Central memory CD8-positive, alpha-beta T cell (primary cell): ENCODE data around the gene CHKB.

Source experiments
- ATAC-seq: fragments of 150-1000 bp; cut with Tn5 transposase; replicated peaks from 2 replicates; pipeline ENCODE4 v1.10.0; 2022; ENCODE audit warnings: mild to moderate bottlenecking, moderate FRiP score, moderate number of reproducible peaks; ENCODE audit not compliant: poor library complexity, severe bottlenecking; ENCODE audit errors: extremely low read depth
- DNase-seq, 2 donors: peaks; one replicate each; pipeline ENCODE4 v3.0.0; 2021; ENCODE audit warnings: low spot score in 2 of 2
- H3K27ac Mint-ChIP-seq: one replicate; pipeline ENCODE4 v1.8.0; 2022; ENCODE audit warnings: low read depth, mild to moderate bottlenecking, moderate library complexity, mixed read lengths
- H3K27me3 Mint-ChIP-seq: one replicate; pipeline ENCODE4 v1.8.0; 2022; ENCODE audit warnings: mixed read lengths
- H3K36me3 Mint-ChIP-seq: one replicate; pipeline ENCODE4 v1.8.0; 2022; ENCODE audit warnings: mild to moderate bottlenecking, moderate library complexity, mixed read lengths; ENCODE audit not compliant: insufficient read depth
- H3K4me1 Mint-ChIP-seq: one replicate; pipeline ENCODE4 v1.8.0; 2022; ENCODE audit warnings: mixed read lengths
- H3K4me3 Mint-ChIP-seq: one replicate; pipeline ENCODE4 v1.8.0; 2022; ENCODE audit warnings: mild to moderate bottlenecking, moderate library complexity, mixed read lengths
- H3K9me3 Mint-ChIP-seq: one replicate; pipeline ENCODE4 v1.8.0; 2022; ENCODE audit warnings: mixed read lengths

The CHKB gene, protein sequence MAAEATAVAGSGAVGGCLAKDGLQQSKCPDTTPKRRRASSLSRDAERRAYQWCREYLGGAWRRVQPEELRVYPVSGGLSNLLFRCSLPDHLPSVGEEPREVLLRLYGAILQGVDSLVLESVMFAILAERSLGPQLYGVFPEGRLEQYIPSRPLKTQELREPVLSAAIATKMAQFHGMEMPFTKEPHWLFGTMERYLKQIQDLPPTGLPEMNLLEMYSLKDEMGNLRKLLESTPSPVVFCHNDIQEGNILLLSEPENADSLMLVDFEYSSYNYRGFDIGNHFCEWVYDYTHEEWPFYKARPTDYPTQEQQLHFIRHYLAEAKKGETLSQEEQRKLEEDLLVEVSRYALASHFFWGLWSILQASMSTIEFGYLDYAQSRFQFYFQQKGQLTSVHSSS

DNA sequence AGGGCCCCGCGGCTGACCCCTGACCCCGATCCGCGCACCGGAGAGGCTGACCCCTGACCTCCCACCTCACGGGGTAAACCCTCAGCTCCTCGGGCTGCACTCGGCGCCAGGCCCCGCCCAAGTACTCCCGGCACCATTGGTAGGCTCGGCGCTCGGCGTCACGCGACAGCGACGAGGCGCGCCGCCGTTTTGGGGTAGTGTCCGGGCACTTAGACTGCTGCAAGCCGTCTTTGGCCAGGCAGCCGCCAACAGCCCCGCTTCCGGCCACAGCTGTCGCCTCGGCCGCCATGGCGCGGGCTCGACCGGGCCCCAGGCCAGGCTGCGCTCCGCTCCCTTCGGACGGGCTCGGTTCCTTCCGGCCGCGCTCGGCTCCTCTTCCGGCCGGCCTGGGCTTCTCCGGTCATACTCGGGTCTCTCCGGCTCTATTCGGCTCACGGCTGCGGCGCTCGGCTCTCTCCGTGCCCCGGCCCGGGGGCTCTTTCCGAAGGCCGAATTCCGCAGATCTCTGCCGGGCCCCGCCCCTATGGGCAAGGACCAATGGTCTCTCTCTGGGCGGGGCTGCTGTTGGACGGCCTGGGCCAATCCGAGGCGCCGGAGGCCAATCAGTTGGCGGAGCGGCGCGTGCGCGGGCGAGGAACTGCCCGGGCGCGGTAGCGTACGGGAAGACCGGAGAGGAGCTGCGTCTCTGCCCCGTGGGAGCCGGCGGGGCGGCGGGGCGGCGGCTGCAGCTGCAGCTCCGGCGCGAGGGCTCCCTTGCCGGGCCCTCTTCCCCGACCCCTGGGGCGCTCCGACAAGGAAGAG is at the start of gene CHKB:
Gene CHKB, minus strand, starts transcription at position 357 of the 801 bp plus-strand sequence. Its CDS starts 68 bp downstream, at position 289.
- peak; percentile 90 for ATAC-seq
- peak within 1 kb of the TSS; percentile 90 for H3K4me3 Mint-ChIP-seq
- peaks cover 12% of the 10 kb centered on the region for H3K36me3 Mint-ChIP-seq
- H3K27ac Mint-ChIP-seq: peak within 1 kb of the TSS; percentile 99
- peak; percentile 95 to 98 for DNase-seq
- peaks cover 14% of the 10 kb centered on the region for H3K4me1 Mint-ChIP-seq
- no peaks in the 10 kb centered on the region for H3K27me3 Mint-ChIP-seq
- no peaks in the 10 kb centered on the region for H3K9me3 Mint-ChIP-seq

DNA sequence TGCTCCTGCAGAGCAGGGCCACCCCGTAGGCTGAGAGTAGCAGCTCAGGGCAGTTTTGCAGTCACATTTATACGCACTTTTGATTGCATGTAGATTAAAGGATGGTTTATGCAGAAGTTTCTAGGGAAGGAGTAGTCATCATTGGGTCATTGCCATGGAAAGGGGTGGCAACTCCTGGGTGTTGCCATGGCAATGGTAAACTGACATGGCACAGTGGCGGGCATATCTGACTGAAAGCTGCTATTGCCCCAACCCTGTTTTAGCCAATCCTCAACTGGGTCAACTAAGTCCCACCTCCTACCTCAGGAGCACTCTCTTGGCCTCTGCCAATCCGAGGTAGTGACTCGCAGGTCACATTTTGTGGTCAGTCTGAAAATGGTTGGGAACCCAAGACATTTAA is 47.7 kb upstream of the CHKB start:
- Mint-ChIP-seq H3K27ac (no peak overlapping the region), H3K4me1 (peaks cover 20% of the 10 kb centered on the region), H3K27me3 (no peaks in the 10 kb centered on the region)

DNA sequence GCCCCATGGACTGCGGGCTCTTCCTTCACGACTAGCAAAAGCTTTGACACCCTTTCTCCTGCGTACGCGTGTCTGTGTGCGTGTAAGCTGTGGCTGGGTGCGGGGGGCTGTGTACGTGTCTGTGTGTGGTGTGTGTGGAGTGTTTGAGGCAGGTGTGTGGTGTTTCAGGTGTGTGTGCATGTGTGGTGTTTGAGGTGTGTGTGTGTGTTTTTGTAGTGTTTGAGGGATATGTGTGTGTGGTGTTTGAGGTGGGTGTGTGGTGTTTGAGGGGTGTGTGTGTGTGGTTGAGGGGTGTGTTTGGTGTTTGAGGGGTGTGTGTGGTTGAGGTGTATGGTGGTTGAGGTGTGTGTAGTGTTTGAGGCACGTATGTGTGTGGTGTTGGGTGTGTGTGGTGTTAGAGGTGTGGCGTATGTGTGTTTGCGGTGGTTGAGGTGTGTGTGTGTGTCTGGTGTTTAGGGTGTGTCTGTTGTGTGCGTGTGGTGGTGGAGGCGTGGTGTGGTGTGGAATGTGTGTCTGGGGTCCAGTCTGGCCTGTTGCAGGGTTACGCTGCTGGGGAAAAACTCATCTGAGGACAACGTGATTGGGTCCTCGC is 46.0 kb upstream of the CHKB start:
- H3K4me3 Mint-ChIP-seq: peak overlapping the region; percentile 74
- H3K9me3 Mint-ChIP-seq: no peaks in the 10 kb centered on the region
- peaks cover 20% of the 10 kb centered on the region for H3K4me1 Mint-ChIP-seq
- H3K27ac Mint-ChIP-seq: peak overlapping the region; percentile 82
- H3K27me3 Mint-ChIP-seq: no peaks in the 10 kb centered on the region
- DNase-seq (peak in 1 of 2 donors; percentile 11), ATAC-seq (peak; percentile 38)
- peaks cover 14% of the 10 kb centered on the region for H3K36me3 Mint-ChIP-seq

More for the DNA sequence above, 47.7 kb upstream of the CHKB start:
- ATAC-seq (no peak), DNase-seq (no peak)
- no peak overlapping the region for H3K4me3 Mint-ChIP-seq
- peaks cover 12% of the 10 kb centered on the region for H3K36me3 Mint-ChIP-seq
- H3K9me3 Mint-ChIP-seq: no peaks in the 10 kb centered on the region

DNA sequence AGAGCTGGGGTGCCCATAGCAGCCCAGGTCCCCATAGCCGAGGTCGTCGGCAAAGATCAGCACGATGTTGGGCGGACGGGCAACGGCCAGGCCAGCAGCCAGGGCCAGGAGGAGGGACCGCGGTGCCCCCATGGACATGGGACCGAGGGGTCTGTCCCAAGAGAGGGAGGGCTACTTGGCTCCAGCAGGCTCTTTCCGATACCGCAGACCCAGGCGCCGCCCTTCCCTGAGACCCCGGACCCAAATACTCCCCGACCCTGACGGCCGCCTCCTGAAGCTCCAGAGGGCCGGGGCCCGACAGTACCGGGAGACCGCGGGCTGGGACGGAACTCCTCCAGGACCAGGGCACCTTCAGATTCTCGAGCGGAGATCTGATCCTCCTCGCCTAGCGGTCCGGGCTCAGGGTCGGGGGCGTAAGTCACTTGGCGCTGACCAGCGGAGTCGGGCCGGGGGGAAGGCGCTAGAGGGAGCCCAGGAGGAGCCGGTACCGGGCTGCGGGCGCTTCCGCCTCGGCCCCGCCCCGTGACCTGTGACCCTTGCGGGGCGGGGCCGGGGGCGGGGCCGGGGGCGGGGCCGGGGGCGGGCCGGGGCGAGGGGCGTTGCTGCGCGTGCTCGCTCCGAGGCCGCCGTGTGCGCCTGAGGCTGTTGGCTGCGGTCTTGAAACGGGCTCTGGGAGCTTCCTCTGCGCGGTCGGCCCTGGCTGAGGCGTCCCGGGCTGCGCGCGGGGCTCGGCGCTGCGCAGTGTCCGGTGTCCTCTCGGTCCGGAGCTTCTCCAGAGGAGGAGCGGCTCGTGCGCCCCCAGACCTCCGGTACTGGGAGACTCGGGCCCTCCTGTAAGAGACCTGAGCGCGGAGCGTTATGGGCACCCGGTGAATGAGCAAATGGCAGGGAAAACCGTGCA is 45.2 kb upstream of the CHKB start, which contains the start of gene ARSA:
Gene ARSA, minus strand, starts transcription at position 511 of the 901 bp plus-strand sequence. Its CDS starts 373 bp downstream, at position 138.
- no peaks in the 10 kb centered on the region for H3K27me3 Mint-ChIP-seq

DNA sequence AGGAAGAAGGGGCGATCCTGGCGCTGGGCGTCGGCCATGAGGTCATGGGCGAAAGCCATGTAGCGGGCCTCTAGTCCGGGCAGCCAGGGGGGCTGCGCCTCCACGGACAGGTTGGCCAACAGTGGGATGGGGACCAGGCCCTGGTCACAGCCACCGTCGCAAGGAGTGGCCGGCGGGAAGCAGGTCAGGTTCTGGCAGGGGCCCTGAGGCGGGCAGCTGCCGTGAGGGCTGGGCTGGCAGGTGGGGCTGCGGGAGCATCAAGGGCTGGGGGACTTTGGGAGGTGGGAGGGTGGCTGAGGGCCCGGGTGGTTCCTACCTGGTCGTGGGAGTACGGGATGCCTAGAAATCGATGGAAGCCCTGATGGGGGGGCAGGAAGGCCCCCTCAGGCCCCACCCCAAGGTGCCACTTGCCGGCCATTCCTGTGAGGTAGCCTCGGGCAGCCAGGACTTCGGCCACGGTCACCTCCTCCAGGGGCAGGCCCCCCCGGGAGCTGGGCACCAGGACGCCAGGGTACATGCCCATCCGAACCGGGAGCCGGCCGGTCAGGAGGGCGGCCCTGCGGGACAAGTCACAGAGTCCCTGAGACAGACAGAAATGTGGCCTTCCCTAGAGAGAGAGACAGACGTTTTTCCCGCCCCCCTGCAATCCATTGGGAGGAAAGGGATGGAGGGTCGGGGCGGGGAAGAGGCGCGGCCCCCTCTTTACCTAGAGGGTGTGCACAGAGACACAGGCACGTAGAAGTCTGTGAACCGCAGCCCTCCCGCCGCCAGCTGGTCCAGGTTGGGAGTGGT is 44.4 kb upstream of the CHKB start:
- no peaks in the 10 kb centered on the region for H3K9me3 Mint-ChIP-seq
- ATAC-seq (no peak), DNase-seq (no peak)
- peaks cover 14% of the 10 kb centered on the region for H3K36me3 Mint-ChIP-seq
- no peaks in the 10 kb centered on the region for H3K27me3 Mint-ChIP-seq
- peak overlapping the region; percentile 74 for H3K4me3 Mint-ChIP-seq
- peaks cover 30% of the 10 kb centered on the region for H3K4me1 Mint-ChIP-seq
- H3K27ac Mint-ChIP-seq: peak overlapping the region; percentile 82

More for the DNA sequence above, 45.2 kb upstream of the CHKB start, which contains the start of gene ARSA:
- Mint-ChIP-seq H3K27ac (peak within 1 kb of the TSS; percentile 82), H3K36me3 (peaks cover 14% of the 10 kb centered on the region), H3K4me3 (peak within 1 kb of the TSS; percentile 74), H3K9me3 (no peaks in the 10 kb centered on the region), H3K4me1 (peaks cover 22% of the 10 kb centered on the region)
- ATAC-seq (peak; percentile 87), DNase-seq (peak; percentile 53 to 66)

DNA sequence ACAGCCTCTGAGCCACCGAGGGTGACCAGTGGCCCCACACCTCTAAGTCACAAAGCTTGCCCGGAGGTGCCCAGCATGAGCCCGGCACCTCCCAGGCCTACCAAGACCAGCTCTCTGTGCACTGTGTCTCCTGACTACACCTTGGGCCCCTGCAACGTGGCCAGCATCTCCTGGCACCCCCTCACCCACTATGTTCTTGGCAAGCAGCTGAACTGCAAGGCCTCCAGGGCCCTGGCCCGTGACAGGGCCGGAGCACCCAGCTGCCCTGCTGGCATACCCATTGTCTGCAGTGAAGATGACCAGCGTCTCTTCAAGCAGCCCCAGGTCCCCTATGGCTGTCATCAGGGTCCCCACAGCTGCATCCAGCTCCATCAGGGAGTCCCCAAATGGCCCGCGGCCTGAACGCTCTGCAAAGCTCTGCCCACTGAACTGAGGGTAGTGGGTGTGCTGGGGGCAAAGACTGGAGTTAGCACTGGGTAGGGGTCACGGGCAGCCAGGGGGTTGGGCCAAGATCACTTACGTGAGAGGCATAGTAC is 43.7 kb upstream of the CHKB start:
- Mint-ChIP-seq H3K27ac (peak overlapping the region; percentile 70), H3K27me3 (no peaks in the 10 kb centered on the region), H3K4me3 (peak overlapping the region; percentile 74), H3K36me3 (peaks cover 14% of the 10 kb centered on the region), H3K9me3 (no peaks in the 10 kb centered on the region), H3K4me1 (peaks cover 37% of the 10 kb centered on the region)
- ATAC-seq (no peak), DNase-seq (no peak)

DNA sequence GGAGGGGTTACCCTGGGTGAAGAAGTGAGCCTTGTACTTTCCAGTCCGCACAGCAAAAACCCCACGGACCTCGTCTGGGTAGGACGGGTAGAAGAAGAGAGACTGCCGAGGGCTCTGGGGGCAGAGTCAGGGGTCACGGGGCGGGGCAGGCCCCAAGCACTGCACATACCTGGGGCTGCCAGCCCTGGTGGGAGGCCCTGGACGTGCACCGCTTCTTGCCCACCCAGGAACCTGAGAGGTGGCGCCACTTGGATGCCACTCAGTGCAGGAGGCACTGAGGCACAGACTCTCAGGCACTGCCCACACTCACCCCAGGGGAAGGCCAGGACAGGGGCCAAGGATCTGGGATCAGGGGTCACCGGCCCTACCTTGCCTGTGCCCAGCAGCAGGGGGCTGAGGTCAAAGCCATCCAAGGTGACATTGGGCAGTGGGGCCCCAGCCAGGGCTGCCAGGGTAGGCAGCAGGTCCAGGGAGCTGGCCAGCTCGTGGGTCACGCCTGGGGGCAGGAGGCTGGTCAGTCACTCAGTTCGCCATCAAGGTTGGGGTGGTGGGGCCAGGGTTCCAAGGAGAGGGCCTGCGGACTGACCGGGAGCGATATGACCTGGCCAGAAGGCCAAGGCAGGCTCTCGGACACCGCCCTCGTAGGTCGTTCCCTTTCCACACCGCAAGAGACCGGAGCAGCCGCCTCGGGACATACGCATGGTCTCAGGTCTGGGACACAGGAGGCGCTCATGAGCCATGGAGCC is 43.1 kb upstream of the CHKB start:
- ATAC-seq (no peak), DNase-seq (peak in 1 of 2 donors; percentile 9)
- peaks cover 44% of the 10 kb centered on the region for H3K4me1 Mint-ChIP-seq
- H3K4me3 Mint-ChIP-seq: peak overlapping the region; percentile 19
- H3K36me3 Mint-ChIP-seq: peaks cover 17% of the 10 kb centered on the region
- H3K27me3 Mint-ChIP-seq: no peaks in the 10 kb centered on the region
- H3K9me3 Mint-ChIP-seq: no peaks in the 10 kb centered on the region
- H3K27ac Mint-ChIP-seq: no peak overlapping the region

DNA sequence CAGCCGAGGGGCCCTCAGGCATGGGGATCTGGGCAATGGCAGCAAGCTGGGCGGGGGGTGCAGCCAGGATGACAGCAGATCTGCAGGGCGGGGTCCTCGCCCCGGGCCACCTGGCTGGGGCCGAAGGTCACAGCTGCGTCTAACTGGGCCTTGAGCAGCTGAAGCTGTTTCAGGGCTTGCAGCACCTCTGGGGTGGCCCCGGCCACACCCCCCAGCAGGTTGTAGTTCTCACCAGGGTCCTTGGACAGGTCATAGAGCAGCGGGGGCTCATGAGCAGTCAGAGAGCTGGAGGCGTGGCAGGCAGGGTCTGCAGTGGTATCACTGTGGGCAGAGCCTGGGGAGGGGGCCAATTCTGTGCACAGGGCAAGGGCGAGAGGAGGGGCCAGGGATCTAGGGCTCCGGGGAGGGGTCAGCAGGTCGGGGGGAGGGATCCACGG is 42.5 kb upstream of the CHKB start:
- H3K4me3 Mint-ChIP-seq: peak overlapping the region; percentile 19
- H3K9me3 Mint-ChIP-seq: no peaks in the 10 kb centered on the region
- no peak overlapping the region for H3K27ac Mint-ChIP-seq
- H3K4me1 Mint-ChIP-seq: peaks cover 49% of the 10 kb centered on the region
- DNase-seq: peak in 1 of 2 donors; percentile 9
- ATAC-seq: no peak
- H3K36me3 Mint-ChIP-seq: peaks cover 16% of the 10 kb centered on the region
- no peaks in the 10 kb centered on the region for H3K27me3 Mint-ChIP-seq

DNA sequence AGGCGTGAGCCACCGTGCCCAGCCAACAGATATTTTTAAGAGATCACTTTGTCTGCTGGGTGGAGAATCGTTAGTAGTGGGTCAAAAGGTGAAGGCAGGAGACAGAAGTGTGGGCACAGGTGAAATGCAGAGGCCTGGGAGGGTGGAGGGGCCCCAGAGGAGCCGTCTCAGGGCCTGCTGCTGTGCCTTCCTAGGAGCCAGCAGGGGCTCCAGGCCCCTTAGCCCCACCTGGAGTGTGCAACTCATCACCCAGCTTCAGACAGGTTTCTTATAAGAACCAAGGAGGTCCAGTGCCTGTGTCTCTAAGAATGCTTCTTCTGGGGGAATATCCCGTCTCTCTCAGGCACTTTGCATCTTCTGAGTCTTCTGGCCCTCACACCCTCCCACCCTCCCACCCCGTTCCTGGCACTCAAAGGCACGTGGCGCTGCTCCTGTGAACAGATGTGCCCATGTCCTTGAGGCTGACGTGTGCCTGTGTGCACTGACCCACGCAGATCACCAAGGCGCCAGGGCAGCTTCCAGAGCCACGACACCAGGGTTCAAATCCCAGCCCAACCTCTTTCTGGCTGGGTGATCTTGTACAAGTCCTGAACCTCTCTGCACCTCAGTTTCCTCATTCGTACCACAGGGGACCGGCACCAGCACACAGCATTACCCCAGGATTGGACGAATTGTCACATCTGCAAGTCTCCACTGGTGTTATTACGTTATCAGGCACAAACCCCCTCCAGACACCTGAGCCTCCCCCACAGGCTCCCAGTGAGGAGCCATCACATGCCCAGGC is 41.9 kb upstream of the CHKB start:
- no peaks in the 10 kb centered on the region for H3K9me3 Mint-ChIP-seq
- H3K27ac Mint-ChIP-seq: no peak overlapping the region
- ATAC-seq (no peak), DNase-seq (peak in 1 of 2 donors; percentile 8)
- no peaks in the 10 kb centered on the region for H3K27me3 Mint-ChIP-seq
- peaks cover 15% of the 10 kb centered on the region for H3K36me3 Mint-ChIP-seq
- H3K4me1 Mint-ChIP-seq: peaks cover 45% of the 10 kb centered on the region
- H3K4me3 Mint-ChIP-seq: peak overlapping the region; percentile 19

DNA sequence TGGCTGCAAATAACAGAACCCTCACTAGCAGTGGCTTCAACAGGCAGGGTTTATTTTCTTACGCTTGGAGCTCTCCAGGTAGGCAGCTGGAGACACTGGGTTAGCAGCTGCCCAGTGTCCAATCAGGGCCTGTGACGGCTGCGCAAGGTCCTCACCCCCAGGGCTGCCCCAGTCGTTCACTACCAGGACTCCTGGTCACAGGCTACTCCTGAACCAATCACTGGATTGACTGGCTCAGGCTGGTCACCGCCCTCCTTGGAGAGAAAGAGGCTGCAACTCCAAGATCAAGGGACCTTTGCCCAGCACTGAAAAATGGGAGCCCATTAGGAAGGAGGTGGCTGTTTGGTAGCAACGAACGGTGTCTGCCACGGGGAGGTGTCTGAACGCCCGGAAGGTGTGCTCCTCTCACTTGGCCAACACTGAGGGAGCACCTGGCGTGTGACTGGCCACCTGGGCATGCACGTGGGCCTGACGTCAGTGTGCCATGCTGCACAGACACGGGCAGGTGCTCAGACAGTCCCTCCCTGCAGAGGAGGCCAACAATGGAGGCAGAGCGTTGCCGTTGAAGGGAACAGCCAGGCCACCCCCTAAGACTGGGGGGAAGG is 40.2 kb upstream of the CHKB start:
- Mint-ChIP-seq H3K27me3 (no peaks in the 10 kb centered on the region), H3K4me3 (peak overlapping the region; percentile 83), H3K27ac (peak overlapping the region; percentile 90), H3K9me3 (no peaks in the 10 kb centered on the region), H3K36me3 (peaks cover 9% of the 10 kb centered on the region), H3K4me1 (peaks cover 36% of the 10 kb centered on the region)
- no peak for DNase-seq
- ATAC-seq: no peak
